SU-DHL-6 (cell line): ENCODE data around the gene CACNA2D4.

ENCODE experiments used
- H2AFZ ChIP-seq: fragments of 200-600 bp; sonication (generic); 2 replicates; pipeline ENCODE4 v1.6.1; 2014; ENCODE audit warnings: low read depth, mild to moderate bottlenecking, moderate library complexity, mixed read lengths, antibody characterized with exemption, low read length; ENCODE audit not compliant: severe bottlenecking
- H3F3A ChIP-seq: fragments of 200-600 bp; shearing (Covaris generic); 2 replicates; pipeline ENCODE4 v1.6.0; 2016; ENCODE audit warnings: antibody characterized with exemption, mild to moderate bottlenecking; ENCODE audit not compliant: insufficient read depth
- H3K27ac ChIP-seq: fragments of 200-600 bp; sonication (generic); 2 replicates; pipeline ENCODE4 v1.5.1; 2016; ENCODE audit warnings: low read depth, mild to moderate bottlenecking, low read length, moderate library complexity, mixed read lengths
- H3K27me3 ChIP-seq: fragments of 200-600 bp; sonication (generic), shearing (Covaris generic); 2 replicates; pipeline ENCODE4 v1.6.0; 2014; ENCODE audit warnings: mild to moderate bottlenecking, low read length
- H3K36me3 ChIP-seq: fragments of 200-600 bp; sonication (generic); 2 replicates; pipeline ENCODE4 v1.6.1; 2014; ENCODE audit warnings: mild to moderate bottlenecking, low read length, mixed read lengths
- H3K4me2 ChIP-seq: fragments of 300-600, 200-600 bp; shearing (Covaris generic), sonication (generic); 2 replicates; pipeline ENCODE4 v1.6.0; 2014; ENCODE audit warnings: low read length, low read depth, mild to moderate bottlenecking; ENCODE audit not compliant: poor library complexity, severe bottlenecking
- H3K4me3 ChIP-seq: fragments of 200-600 bp; sonication (generic); 2 replicates; pipeline ENCODE4 v1.5.1; 2014; ENCODE audit warnings: antibody characterized with exemption, low read length, mild to moderate bottlenecking, mixed read lengths; ENCODE audit not compliant: insufficient read depth, poor library complexity, severe bottlenecking
- H3K79me2 ChIP-seq: fragments of 200-600 bp; sonication (generic); 2 replicates; pipeline ENCODE4 v1.6.1; 2014; ENCODE audit warnings: mild to moderate bottlenecking, low read length, moderate library complexity; ENCODE audit not compliant: insufficient read depth
- H3K9ac ChIP-seq: fragments of 200-600 bp; sonication (generic); 2 replicates; pipeline ENCODE4 v1.7.0; 2014; ENCODE audit warnings: mild to moderate bottlenecking, low read length
- H3K9me2 ChIP-seq: fragments of 200-600 bp; sonication (generic); replicated peaks from 2 replicates; pipeline ENCODE4 v1.6.1; 2014; ENCODE audit warnings: low read length; ENCODE audit not compliant: insufficient read depth
- H3K9me3 ChIP-seq: fragments of 200-600 bp; sonication (generic); 2 replicates; pipeline ENCODE4 v1.6.1; 2014; ENCODE audit warnings: low read length, mixed read lengths; ENCODE audit not compliant: insufficient read depth
- H4K20me1 ChIP-seq: fragments of 200-600 bp; sonication (generic); 2 replicates; pipeline ENCODE4 v1.6.1; 2014; ENCODE audit warnings: low read depth, mild to moderate bottlenecking, antibody characterized with exemption, low read length, moderate library complexity, mixed read lengths
- EZH2phosphoT487 ChIP-seq: fragments of 200-600 bp; sonication (generic), shearing (Covaris generic); conservative IDR thresholded peaks from 2 replicates; pipeline ENCODE4 v1.6.1; 2018; ENCODE audit warnings: mild to moderate bottlenecking, antibody characterized with exemption, low read length, moderate library complexity, mixed read lengths
- TF ChIP-seq, protein P1 (sequence below): fragments of 200-600 bp; sonication (generic); IDR thresholded peaks from one replicate; pipeline ENCODE4 v1.5.1; 2017; ENCODE audit warnings: antibody characterized with exemption, mild to moderate bottlenecking, low read length, moderate library complexity; ENCODE audit not compliant: insufficient read depth, poor library complexity, severe bottlenecking

Gene CACNA2D4

DNA sequence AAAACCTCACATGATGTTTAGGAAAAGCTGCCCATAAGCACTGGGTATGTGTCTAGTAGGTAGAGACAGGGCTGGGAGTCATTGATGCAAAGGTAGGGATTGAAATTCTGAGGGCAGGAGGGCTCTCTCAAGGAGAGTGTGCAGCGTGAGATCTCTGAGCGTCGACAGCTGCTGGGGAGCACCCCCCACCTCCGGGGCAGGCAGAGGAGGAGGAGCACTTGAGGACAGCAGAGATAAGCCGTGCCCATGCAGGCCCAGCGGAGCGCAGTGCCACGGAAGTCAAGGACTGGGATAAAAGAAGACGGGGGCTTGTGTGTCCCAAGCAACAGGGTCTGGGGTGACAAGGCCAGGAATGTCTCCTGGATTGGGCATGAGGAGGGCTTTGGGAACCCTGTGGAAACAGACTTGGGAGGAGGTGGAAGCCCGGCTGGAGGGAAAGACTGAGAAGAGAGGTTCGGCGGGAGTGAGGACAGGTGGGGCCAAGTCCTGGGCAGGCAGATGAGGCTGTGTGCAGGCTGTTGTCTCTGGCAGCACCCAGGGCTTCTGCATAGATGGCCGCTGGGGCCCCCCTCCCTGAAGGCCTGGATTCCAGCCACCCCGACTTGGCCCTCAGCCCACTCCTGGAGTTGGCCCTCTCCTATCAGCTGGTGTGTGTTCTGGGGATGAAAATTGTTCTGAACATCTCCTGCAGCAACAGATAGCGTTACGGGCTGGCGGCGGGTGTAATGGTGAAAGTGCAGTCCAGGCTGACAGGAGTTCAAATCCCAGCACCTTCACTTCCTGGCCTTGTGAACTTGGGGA is 1.9 kb downstream of the CACNA2D4 start:
- Histone ChIP-seq H3K79me2 (no peaks in the 10 kb centered on the region), H3K9me2 (no peaks in the 10 kb centered on the region), H3K9ac (no peak overlapping the region), H3K9me3 (no peaks in the 10 kb centered on the region), H3K4me3 (no peak overlapping the region), H3K4me2 (no peak overlapping the region), H2AFZ (no peak overlapping the region), H3K36me3 (no peaks in the 10 kb centered on the region), H3K27me3 (no peaks in the 10 kb centered on the region), H3F3A (no peaks in the 10 kb centered on the region), H3K27ac (no peak overlapping the region), H4K20me1 (no peaks in the 10 kb centered on the region)
- TF ChIP-seq, protein P1, sequence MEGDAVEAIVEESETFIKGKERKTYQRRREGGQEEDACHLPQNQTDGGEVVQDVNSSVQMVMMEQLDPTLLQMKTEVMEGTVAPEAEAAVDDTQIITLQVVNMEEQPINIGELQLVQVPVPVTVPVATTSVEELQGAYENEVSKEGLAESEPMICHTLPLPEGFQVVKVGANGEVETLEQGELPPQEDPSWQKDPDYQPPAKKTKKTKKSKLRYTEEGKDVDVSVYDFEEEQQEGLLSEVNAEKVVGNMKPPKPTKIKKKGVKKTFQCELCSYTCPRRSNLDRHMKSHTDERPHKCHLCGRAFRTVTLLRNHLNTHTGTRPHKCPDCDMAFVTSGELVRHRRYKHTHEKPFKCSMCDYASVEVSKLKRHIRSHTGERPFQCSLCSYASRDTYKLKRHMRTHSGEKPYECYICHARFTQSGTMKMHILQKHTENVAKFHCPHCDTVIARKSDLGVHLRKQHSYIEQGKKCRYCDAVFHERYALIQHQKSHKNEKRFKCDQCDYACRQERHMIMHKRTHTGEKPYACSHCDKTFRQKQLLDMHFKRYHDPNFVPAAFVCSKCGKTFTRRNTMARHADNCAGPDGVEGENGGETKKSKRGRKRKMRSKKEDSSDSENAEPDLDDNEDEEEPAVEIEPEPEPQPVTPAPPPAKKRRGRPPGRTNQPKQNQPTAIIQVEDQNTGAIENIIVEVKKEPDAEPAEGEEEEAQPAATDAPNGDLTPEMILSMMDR, result no peak
- TF ChIP-seq EZH2phosphoT487, result no peak

DNA sequence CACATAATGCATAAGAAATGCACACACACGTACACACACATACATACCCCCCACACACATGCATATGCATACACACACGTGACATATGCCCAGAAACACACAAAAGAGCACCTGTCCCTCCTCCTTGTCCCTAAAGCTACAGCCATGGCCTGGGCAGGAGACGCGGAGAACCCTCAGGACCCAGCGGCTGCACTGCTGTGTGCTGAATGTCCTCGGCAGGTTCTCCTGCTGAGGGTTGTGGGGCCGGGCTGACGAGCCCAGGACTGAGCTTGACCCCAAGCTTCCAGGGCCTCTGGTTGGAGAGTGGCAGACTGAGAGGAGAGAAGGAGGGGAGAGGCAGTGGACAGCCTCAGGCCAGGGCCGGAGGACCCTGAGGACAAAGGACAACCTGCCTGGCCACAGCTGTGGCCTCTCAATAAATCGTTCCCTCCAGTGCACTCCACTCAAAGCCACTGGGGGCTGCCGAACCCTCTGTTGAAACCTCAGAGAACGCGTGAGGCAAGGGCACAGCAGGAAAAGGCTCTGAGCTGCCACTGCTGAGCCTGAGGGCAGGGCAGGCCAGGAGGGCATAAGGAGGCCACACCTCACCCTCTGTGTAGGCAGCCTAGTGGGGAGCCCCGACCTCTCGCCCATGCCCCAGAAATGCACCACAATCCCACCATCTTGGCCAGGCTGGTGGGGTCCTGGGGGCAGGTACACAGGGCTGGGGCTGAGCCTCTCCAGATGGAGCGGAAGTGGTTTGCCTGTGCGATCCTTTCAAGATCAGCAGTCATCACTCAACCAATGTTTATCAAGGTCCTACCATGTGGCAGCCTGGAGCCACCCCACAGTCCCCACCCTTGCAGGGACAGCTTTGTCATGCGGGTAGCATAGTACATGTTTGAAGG is 3.1 kb downstream of the CACNA2D4 start:
- H2AFZ ChIP-seq, result no peak overlapping the region

DNA sequence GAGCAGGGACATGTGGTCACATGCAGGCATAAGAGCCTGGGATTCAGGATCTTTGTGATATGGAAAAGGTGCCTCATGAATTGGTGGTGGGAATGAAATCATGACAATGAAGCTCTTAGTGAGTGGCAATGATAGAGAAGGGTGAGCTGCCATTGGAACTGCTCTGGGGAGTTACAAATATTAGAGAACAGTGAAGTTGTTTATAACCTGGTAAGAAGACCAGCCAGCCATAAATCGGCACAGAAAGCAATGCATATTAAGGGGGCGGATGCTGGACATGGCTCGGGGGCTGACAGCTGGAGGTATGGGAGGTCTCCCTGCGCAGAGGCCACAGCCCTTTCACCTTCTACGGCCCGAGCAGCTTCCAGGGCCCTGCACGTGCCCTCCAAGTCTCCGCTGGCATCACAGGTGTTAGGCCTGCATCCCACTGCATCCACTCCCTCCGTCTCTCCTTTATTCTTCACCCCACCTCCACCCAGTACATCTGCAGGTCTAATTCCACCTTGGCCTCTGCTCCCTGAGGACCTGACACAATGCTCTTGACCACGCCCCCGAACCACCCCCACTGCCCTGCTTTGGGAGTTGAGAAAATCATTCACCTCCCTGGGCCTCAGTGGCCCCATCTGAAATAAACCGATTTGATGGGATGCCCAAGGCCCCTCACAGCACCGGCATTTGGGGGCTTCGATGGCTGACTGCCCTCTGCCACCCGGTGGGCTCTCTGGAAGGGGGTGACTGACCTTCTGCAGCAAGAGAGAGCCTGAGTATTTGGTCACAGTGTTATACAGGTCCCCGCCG is 4.1 kb downstream of the CACNA2D4 start:
- H3K9ac ChIP-seq, result no peak overlapping the region
- TF ChIP-seq, protein P1, result no peak
- no peak for TF ChIP-seq EZH2phosphoT487
- no peaks in the 10 kb centered on the region for H3K79me2 ChIP-seq

More for the DNA sequence above, 3.1 kb downstream of the CACNA2D4 start:
- H3F3A ChIP-seq, result no peaks in the 10 kb centered on the region
- no peaks in the 10 kb centered on the region for H3K9me2 ChIP-seq
- no peaks in the 10 kb centered on the region for H4K20me1 ChIP-seq
- no peak overlapping the region for H3K4me2 ChIP-seq
- H3K79me2 ChIP-seq, result no peaks in the 10 kb centered on the region
- H3K27ac ChIP-seq, result no peak overlapping the region
- H3K9me3 ChIP-seq, result no peaks in the 10 kb centered on the region
- no peak overlapping the region for H3K9ac ChIP-seq
- no peak for TF ChIP-seq EZH2phosphoT487
- TF ChIP-seq, protein P1, result no peak
- H3K4me3 ChIP-seq, result no peak overlapping the region
- no peaks in the 10 kb centered on the region for H3K27me3 ChIP-seq
- H3K36me3 ChIP-seq, result no peaks in the 10 kb centered on the region

More for the DNA sequence above, 4.1 kb downstream of the CACNA2D4 start:
- H3K9me3 ChIP-seq, result no peaks in the 10 kb centered on the region
- no peak overlapping the region for H3K4me3 ChIP-seq
- H3K36me3 ChIP-seq, result no peaks in the 10 kb centered on the region
- no peak overlapping the region for H3K4me2 ChIP-seq
- H4K20me1 ChIP-seq, result no peaks in the 10 kb centered on the region
- no peaks in the 10 kb centered on the region for H3K27me3 ChIP-seq
- no peak overlapping the region for H2AFZ ChIP-seq
- no peaks in the 10 kb centered on the region for H3K9me2 ChIP-seq
- no peak overlapping the region for H3K27ac ChIP-seq
- H3F3A ChIP-seq, result no peaks in the 10 kb centered on the region
